ENCODE data around the gene NME3.

The NME3 gene

DNA sequence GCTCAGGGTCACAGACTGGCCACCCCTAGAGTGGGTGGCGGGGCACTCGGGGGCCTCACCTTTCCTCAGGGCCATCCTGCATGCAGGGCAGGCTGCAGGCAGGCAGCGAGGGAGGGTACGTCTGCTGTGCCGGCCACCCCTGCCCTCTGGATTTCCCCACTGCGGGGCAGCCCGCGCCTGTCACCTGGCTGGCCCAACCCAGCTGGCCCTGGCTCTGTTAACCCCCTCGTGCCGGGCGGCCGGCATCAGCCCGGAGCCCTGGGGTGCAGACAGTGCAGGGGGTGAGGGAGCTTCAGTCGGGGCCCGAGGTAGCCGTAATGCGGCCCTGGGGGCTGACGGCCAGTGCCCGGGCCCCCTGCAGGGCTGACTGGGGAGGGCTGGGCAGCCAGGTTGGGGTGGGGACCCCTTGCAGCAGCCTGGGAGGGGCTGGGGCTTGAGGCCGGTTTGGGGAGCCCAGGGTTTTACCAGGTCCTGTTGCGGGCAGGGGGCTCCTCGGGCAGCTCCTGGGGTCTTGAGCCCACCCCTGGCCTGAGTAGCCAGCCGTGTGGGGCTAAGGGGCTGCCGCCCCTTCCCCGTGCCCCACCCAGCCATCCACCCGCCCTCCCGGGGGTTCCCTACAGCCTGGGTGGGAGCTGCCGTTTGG lies 22.4 kb upstream of the NME3 start, which contains the start of gene IGFALS:
Gene IGFALS, minus strand, starts transcription at position 128 of the 643 bp plus-strand sequence. Its CDS starts 53 bp downstream, at position 75.
- TF ChIP-seq, protein P1, sequence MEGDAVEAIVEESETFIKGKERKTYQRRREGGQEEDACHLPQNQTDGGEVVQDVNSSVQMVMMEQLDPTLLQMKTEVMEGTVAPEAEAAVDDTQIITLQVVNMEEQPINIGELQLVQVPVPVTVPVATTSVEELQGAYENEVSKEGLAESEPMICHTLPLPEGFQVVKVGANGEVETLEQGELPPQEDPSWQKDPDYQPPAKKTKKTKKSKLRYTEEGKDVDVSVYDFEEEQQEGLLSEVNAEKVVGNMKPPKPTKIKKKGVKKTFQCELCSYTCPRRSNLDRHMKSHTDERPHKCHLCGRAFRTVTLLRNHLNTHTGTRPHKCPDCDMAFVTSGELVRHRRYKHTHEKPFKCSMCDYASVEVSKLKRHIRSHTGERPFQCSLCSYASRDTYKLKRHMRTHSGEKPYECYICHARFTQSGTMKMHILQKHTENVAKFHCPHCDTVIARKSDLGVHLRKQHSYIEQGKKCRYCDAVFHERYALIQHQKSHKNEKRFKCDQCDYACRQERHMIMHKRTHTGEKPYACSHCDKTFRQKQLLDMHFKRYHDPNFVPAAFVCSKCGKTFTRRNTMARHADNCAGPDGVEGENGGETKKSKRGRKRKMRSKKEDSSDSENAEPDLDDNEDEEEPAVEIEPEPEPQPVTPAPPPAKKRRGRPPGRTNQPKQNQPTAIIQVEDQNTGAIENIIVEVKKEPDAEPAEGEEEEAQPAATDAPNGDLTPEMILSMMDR (IDR thresholded peaks at IDR 0.05; ENCODE audit: low read depth, low read length): no peak
- DNase-seq (ENCODE audit: extremely low read depth, low read depth): no peak

DNA sequence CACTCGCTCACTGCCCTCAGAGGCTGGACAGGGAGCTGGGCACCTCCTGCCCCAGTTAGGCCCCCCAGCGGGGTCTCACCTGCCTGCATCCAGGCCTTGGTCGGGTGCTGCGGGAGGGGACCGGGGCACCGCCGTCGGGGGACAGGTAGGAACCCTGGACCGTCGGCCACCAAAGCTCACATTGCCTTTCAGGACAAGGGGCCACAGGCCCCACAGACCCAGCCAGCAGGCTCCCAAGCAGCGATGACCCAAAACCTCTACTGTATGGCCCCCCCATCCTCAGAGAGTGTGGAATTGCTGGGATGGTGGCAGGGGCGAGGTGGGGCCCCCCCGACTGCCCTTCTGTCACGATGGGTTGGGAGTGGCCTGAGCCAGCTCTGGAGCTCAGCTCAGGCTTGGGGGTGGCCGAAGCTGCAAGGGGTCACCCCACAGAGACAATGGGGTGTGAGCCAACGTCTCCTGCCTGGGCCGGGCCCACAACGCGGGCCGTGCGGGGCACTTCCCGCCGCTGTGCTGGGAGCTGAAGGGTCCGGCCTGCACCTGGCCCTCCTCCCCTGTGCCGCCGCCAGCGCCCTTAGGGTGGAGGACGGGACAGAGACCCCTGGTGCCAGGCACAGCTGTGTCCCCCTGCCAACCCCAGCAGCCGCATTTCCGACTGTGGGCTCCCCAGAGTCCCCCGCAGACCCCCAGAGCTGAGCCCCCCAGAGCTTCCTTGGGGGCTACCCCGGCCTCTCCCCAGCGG lies 21.7 kb upstream of the NME3 start:
- DNase-seq (ENCODE audit: extremely low read depth, low read depth): no peak

DNA sequence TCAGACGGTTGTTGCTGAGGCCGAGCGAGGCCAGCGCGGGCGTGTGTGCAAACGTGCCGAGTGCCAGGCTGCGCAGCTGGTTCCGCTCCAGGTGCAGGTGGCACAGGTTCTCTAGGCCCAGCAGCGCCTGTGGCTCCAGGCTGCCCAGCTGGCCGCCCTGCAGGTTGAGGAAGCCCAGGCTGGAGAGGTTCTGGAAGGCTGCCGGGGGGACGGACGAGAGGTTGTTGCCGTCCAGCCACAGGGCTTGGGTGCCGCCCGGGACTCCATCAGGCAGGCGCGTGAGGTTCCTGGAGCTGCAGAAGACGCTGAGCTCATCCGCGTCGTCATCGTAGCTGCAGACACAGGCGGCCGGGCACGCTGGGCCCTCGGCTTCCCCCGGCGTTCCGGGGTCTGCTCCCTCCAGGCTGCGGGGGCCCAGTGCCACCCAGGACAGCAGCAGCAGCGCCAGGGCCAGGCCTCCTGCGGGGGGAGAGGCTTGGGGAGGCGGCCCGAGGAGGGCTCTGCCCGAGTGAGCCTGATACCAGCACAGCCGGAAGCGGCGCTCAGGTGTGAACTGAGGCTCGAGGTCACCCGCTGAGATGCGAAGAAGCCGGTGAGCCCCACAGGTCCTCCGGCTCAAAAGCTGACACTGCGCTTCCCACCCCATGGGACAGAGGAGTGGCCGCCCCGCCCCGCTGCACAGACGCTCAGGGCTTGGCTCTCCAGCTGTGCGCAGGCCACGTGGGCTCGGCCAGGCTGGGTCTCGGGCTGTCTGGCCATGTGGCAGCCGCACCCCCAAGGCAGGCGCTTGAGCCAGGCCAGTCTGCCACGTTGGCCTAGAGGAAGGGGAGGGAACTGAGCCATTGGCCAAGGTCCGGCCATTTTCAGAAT lies 20.8 kb upstream of the NME3 start:
- TF ChIP-seq, protein P1 (IDR thresholded peaks at IDR 0.05; ENCODE audit: low read depth, low read length): no peak
- DNase-seq (ENCODE audit: extremely low read depth, low read depth): no peak

More for the DNA sequence above, 21.7 kb upstream of the NME3 start:
- TF ChIP-seq, protein P1 (IDR thresholded peaks at IDR 0.05; ENCODE audit: low read depth, low read length): no peak

DNA sequence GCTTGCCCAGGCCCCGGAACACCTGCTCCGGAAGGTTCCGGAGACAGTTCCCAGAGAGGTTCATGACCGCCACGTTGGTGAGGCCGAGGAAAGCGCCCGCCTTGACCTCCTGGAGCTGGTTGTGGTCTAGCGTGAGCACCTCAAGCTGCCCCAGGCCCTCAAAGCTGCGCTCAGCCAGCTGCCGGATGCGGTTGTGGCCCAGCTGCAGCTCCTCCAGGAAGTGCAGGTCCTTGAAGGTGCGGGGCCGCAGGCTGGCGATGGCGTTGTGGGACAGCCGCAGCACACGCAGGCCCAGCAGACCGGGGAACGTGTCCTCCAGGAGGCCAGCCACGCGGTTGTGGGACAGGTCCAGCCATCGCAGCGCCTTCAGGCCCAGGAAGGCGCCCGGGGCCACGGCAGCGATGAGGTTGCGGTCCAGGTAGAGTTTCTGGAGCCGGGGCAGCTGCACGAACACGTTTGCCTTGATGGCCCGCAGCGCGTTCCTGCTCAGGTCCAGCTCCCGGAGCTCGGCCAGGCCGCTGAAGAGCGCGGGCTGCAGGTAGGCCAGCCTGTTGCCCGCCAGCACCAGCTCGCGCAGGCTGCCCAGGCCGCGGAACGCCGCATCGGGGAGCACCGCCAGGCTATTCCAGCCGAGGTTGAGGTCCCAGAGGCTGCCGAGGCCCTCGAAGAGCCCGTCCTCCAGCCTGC lies 20.1 kb upstream of the NME3 start:
- DNase-seq (ENCODE audit: extremely low read depth, low read depth): no peak
- TF ChIP-seq, protein P1 (IDR thresholded peaks at IDR 0.05; ENCODE audit: low read depth, low read length): no peak

DNA sequence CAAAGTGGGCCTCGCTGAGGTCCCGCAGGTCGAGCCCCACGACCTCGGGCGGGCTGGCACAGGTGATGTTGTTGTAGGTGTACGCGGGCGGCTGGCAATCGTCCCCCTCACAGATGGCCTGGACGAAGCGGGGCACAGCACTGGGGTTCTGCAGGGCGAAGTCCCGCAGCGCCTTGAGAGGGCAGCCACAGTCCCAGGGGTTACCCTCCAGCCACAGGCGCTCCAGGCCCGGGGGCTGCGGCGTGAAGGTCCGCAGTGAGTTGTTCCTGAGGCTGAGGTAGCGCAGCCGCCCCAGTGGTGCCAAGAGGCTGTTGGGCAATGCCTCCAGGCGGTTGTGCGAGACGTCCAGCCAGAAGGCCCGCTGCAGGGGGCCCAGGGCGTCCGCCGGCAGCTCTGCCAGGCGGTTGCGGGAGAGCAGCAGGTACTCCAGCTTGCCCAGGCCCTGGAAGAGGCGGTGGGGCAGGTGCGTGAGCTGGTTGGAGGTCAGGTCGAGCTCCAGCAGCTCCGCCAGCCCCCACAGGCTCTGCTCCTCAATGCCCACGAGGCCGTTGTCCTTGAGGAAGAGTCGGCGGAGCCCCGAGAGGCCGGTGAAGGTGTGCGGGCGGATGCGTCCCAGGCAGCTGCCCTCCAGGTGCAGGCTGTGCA lies 19.4 kb upstream of the NME3 start:
- DNase-seq (ENCODE audit: extremely low read depth, low read depth): no peak
- TF ChIP-seq, protein P1 (IDR thresholded peaks at IDR 0.05; ENCODE audit: low read depth, low read length): no peak

DNA sequence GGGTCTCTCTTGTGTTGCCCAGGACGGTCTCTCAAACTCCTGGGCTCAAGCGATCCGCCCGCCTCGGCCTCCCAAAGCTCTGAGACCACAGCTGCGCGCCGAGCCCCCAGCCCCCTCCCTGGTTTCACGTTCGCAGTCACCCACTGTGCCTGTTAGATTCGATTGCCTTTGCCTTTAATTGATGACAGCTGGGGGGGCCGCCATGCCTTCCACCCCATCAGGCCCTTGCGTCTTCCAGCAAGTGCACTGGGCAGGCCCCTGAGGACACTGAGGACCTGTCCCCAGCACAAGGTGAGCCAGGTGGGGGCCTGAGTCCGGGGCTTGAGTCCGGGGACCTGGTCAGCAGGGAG lies 18.9 kb upstream of the NME3 start:
- DNase-seq (ENCODE audit: extremely low read depth, low read depth): no peak
- TF ChIP-seq, protein P1 (IDR thresholded peaks at IDR 0.05; ENCODE audit: low read depth, low read length): no peak

Data from AG09319 (cell line).